H9 (cell line): Measurements from ENCODE around the gene RANBP17. TPM values are rescaled to one million over a fixed set of nuclear protein-coding genes. Genes with fewer than 3 reads are reported as not detected.

Experiments
- DNase-seq: peaks from one replicate; pipeline ENCODE4 v3.0.0-alpha.2; 2017
- H2AFZ ChIP-seq: one replicate; pipeline ENCODE4 v1.6.1; 2013; ENCODE audit warnings: mild to moderate bottlenecking, low read length, control low read depth, moderate library complexity
- H2AK5ac ChIP-seq: 2 replicates; pipeline ENCODE4 v1.6.1; 2013; ENCODE audit warnings: low read length, control low read depth, mixed read lengths; ENCODE audit not compliant: insufficient read length
- H2BK120ac ChIP-seq: one replicate; pipeline ENCODE4 v1.6.1; 2013; ENCODE audit warnings: low read depth, mild to moderate bottlenecking, low read length, control low read depth, inconsistent platforms; ENCODE audit not compliant: poor library complexity, severe bottlenecking
- H2BK12ac ChIP-seq: 2 replicates; pipeline ENCODE4 v1.6.1; 2013; ENCODE audit warnings: low read length, control low read depth, mixed read lengths, low read depth; ENCODE audit not compliant: insufficient read length
- H2BK15ac ChIP-seq: 2 replicates; pipeline ENCODE4 v1.6.1; 2013; ENCODE audit warnings: low read depth, low read length, control low read depth
- H2BK20ac ChIP-seq: one replicate; pipeline ENCODE4 v1.6.1; 2013; ENCODE audit warnings: low read depth, mild to moderate bottlenecking, low read length, control low read depth, inconsistent platforms; ENCODE audit not compliant: poor library complexity, severe bottlenecking
- H2BK5ac ChIP-seq: 2 replicates; pipeline ENCODE4 v1.6.1; 2013; ENCODE audit warnings: low read length, control low read depth, mixed read lengths; ENCODE audit not compliant: insufficient read length
- H3K14ac ChIP-seq: 2 replicates; pipeline ENCODE4 v1.6.1; 2013; ENCODE audit warnings: low read length, control low read depth; ENCODE audit not compliant: insufficient read depth
- H3K18ac ChIP-seq: 2 replicates; pipeline ENCODE4 v1.6.1; 2013; ENCODE audit warnings: low read depth, mild to moderate bottlenecking, mixed read lengths, low read length, control low read depth; ENCODE audit not compliant: insufficient read length
- H3K23ac ChIP-seq: 2 replicates; pipeline ENCODE4 v1.6.1; 2013; ENCODE audit warnings: low read length, control low read depth, mixed read lengths, low read depth; ENCODE audit not compliant: insufficient read length
- H3K23me2 ChIP-seq: 2 replicates; pipeline ENCODE4 v1.6.1; 2013; ENCODE audit warnings: low read depth, mild to moderate bottlenecking, mixed read lengths, low read length, control low read depth; ENCODE audit not compliant: insufficient read length, poor library complexity, severe bottlenecking
- H3K27ac ChIP-seq: 2 replicates; pipeline ENCODE4 v1.5.1; 2013; ENCODE audit warnings: low read length, control low read depth, mixed read lengths, low read depth; ENCODE audit not compliant: insufficient read length
- H3K27me3 ChIP-seq: 2 replicates; pipeline ENCODE4 v1.6.1; 2013; ENCODE audit warnings: low read length, control low read depth, inconsistent platforms; ENCODE audit not compliant: insufficient read depth
- H3K4ac ChIP-seq: 2 replicates; pipeline ENCODE4 v1.6.1; 2013; ENCODE audit warnings: low read depth, mild to moderate bottlenecking, control low read depth, inconsistent platforms, low read length, moderate library complexity
- H3K4me1 ChIP-seq: 2 replicates; pipeline ENCODE4 v1.6.1; 2013; ENCODE audit warnings: low read length, control low read depth, inconsistent platforms; ENCODE audit not compliant: insufficient read depth
- H3K4me2 ChIP-seq: 2 replicates; pipeline ENCODE4 v1.6.1; 2013; ENCODE audit warnings: low read length, control low read depth, mixed read lengths; ENCODE audit not compliant: insufficient read length, insufficient read depth
- H3K56ac ChIP-seq: 2 replicates; pipeline ENCODE4 v1.6.1; 2013; ENCODE audit warnings: low read depth, mild to moderate bottlenecking, mixed read lengths, low read length, control low read depth; ENCODE audit not compliant: insufficient read length
- H3K79me1 ChIP-seq: 2 replicates; pipeline ENCODE4 v1.6.1; 2013; ENCODE audit warnings: low read depth, mild to moderate bottlenecking, moderate library complexity, low read length, control low read depth, inconsistent platforms; ENCODE audit not compliant: insufficient read depth, poor library complexity, severe bottlenecking
- H3K79me2 ChIP-seq: 2 replicates; pipeline ENCODE4 v1.6.1; 2013; ENCODE audit warnings: low read length, control low read depth, inconsistent platforms; ENCODE audit not compliant: insufficient read depth
- H3K9ac ChIP-seq: 2 replicates; pipeline ENCODE4 v1.6.1; 2013; ENCODE audit warnings: low read length, control low read depth, mixed read lengths; ENCODE audit not compliant: insufficient read length; ENCODE audit errors: extremely low read depth
- H3K9me3 ChIP-seq: one replicate; pipeline ENCODE4 v1.6.1; 2013; ENCODE audit warnings: low read depth, low read length, inconsistent platforms; ENCODE audit not compliant: control insufficient read depth
- H3T11ph ChIP-seq: one replicate; pipeline ENCODE4 v1.6.1; 2013; ENCODE audit warnings: mild to moderate bottlenecking, low read length, control low read depth, inconsistent platforms
- H4K20me1 ChIP-seq: one replicate; pipeline ENCODE4 v1.6.1; 2013; ENCODE audit not compliant: control insufficient read depth, insufficient read length, insufficient read depth
- H4K5ac ChIP-seq: 2 replicates; pipeline ENCODE4 v1.6.1; 2013; ENCODE audit warnings: low read depth, mild to moderate bottlenecking, mixed read lengths, low read length, control low read depth; ENCODE audit not compliant: insufficient read length
- H4K8ac ChIP-seq: replicated peaks from 2 replicates; pipeline ENCODE4 v1.6.1; 2013; ENCODE audit warnings: low read length, control low read depth, mixed read lengths, low read depth; ENCODE audit not compliant: insufficient read length
- H4K91ac ChIP-seq: 2 replicates; pipeline ENCODE4 v1.6.1; 2013; ENCODE audit warnings: low read depth, mild to moderate bottlenecking, moderate library complexity, mixed read lengths, low read length, control low read depth; ENCODE audit not compliant: insufficient read length
- H3K27ac Mint-ChIP-seq, 3 experiments: 2 replicates in 2 of 3; 3 replicates in 1 of 3; pipeline ENCODE4 v1.8.0; 2020 to 2021; ENCODE audit warnings: mixed read lengths in 3 of 3, mild to moderate bottlenecking in 1 of 3, moderate library complexity in 1 of 3
- H3K27me3 Mint-ChIP-seq: 2 replicates; pipeline ENCODE4 v1.8.0; 2021; ENCODE audit warnings: low read depth, mild to moderate bottlenecking, moderate library complexity, mixed read lengths
- H3K36me3 Mint-ChIP-seq, 3 experiments: 2 replicates in 2 of 3; 3 replicates in 1 of 3; pipeline ENCODE4 v1.8.0; 2020 to 2021; ENCODE audit warnings: low read depth in 3 of 3, mixed read lengths in 3 of 3; ENCODE audit not compliant: insufficient read depth in 1 of 3
- H3K4me1 Mint-ChIP-seq, 2 experiments: 2 replicates each; pipeline ENCODE4 v1.8.0; 2020; ENCODE audit warnings: mixed read lengths in 2 of 2
- H3K4me3 Mint-ChIP-seq, 2 experiments: 2 replicates in 1 of 2; 3 replicates in 1 of 2; pipeline ENCODE4 v1.8.0; 2020 to 2021; ENCODE audit warnings: mild to moderate bottlenecking in 2 of 2, mixed read lengths in 2 of 2, moderate library complexity in 1 of 2
- H3K9me3 Mint-ChIP-seq, 2 experiments: 2 replicates in 1 of 2; 3 replicates in 1 of 2; pipeline ENCODE4 v1.8.0; 2020; ENCODE audit warnings: mild to moderate bottlenecking in 2 of 2, mixed read lengths in 2 of 2, moderate library complexity in 1 of 2
- WGBS: extraction: QIAGEN DNeasy Blood & Tissue Kit; methylation state at CpG from one replicate; pipeline ENCODE4 v1.1.7; 2013; ENCODE audit warnings: missing lambda C conversion rate, low lambda C conversion rate, mixed read lengths; ENCODE audit not compliant: insufficient read length; ENCODE audit errors: extremely low coverage; 5-methylcytosine and 5-hydroxymethylcytosine counted together
- total RNA-seq: library from RNA; stranded (reverse); gene quantifications from 2 replicates; pipeline ENCODE4 v1.2.1, GENCODE V29; 2021
- TF ChIP-seq, protein P1 (sequence below): fragments of 200-600 bp; sonication (generic); conservative IDR thresholded peaks from 3 replicates; pipeline ENCODE4 v1.8.0; 2021; ENCODE audit warnings: antibody characterized with exemption, mild to moderate bottlenecking

The RANBP17 gene
- total RNA-seq, 1 experiment from 2014 or later, result 16.5 TPM

DNA sequence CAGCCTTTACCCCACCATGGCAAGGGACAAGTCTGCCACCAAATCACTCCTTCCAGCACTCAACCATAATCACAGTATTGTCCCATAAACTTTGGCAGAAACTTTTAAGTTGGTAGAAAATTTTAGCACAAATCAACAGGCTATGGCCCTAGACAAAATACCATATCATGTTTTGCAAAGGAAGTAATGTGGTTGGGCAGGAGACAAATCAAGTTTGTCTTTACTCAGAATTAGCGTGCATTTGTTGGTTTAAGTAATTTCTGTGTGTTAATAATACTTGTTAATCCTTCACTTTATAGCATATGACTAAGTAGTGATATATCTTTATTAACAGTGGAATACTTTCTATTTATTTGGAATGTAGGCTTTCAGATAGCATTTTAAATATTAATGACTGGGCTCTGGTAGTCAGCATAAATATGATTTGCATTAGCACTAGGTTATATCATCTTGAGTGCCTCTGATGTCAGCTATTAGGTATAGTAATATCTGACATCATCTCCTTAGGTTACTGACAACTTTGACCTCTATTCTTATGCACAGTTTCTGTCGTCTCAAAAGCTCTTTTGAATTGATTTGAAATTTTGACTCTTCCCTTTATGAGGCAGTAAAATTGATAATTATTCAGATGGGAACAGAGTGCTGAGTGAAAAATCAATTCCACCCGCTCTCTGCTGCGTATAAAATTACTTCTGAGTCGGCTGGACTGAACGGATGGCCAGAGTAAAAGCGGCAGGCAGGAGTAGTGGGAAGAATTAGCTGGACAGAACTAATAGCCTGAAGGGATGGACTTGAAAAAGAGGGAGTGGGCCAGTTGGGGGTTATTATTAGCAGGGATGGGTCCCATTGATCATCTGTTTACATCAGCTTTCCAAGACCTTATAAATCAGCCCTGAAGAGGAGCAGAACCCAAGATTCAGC, 407.1 kb downstream of the RANBP17 start:
- no peak overlapping the region for H4K8ac ChIP-seq
- no peaks in the 10 kb centered on the region for H4K20me1 ChIP-seq
- H3K18ac ChIP-seq, result no peak overlapping the region
- Mint-ChIP-seq H3K4me3 (no peak overlapping the region), H3K27me3 (no peaks in the 10 kb centered on the region), H3K4me1 (no peaks in the 10 kb centered on the region), H3K36me3 (no peaks in the 10 kb centered on the region), H3K9me3 (no peaks in the 10 kb centered on the region), H3K27ac (no peak overlapping the region)
- no peaks in the 10 kb centered on the region for H3K23me2 ChIP-seq
- no peak overlapping the region for H3K23ac ChIP-seq
- no peaks in the 10 kb centered on the region for H3K79me1 ChIP-seq
- H3T11ph ChIP-seq, result no peak overlapping the region
- no peaks in the 10 kb centered on the region for H3K4me1 ChIP-seq
- H3K79me2 ChIP-seq, result no peaks in the 10 kb centered on the region
- no peaks in the 10 kb centered on the region for H3K9me3 ChIP-seq
- H3K9ac ChIP-seq, result no peak overlapping the region
- H3K4ac ChIP-seq, result no peak overlapping the region
- H3K14ac ChIP-seq, result no peak overlapping the region
- DNase-seq, result no peak
- no peak overlapping the region for H3K27ac ChIP-seq
- no peak overlapping the region for H3K56ac ChIP-seq
- H2BK20ac ChIP-seq, result no peak overlapping the region
- H3K4me2 ChIP-seq, result no peak overlapping the region
- no peak overlapping the region for H2BK12ac ChIP-seq
- H2BK15ac ChIP-seq, result no peak overlapping the region
- H4K91ac ChIP-seq, result no peak overlapping the region
- WGBS, result no CpG with 5 or more reads among the region's 7 CpGs
- no peak overlapping the region for H4K5ac ChIP-seq
- TF ChIP-seq, protein P1, sequence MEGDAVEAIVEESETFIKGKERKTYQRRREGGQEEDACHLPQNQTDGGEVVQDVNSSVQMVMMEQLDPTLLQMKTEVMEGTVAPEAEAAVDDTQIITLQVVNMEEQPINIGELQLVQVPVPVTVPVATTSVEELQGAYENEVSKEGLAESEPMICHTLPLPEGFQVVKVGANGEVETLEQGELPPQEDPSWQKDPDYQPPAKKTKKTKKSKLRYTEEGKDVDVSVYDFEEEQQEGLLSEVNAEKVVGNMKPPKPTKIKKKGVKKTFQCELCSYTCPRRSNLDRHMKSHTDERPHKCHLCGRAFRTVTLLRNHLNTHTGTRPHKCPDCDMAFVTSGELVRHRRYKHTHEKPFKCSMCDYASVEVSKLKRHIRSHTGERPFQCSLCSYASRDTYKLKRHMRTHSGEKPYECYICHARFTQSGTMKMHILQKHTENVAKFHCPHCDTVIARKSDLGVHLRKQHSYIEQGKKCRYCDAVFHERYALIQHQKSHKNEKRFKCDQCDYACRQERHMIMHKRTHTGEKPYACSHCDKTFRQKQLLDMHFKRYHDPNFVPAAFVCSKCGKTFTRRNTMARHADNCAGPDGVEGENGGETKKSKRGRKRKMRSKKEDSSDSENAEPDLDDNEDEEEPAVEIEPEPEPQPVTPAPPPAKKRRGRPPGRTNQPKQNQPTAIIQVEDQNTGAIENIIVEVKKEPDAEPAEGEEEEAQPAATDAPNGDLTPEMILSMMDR, result no peak
- H2AK5ac ChIP-seq, result no peak overlapping the region
- H2BK5ac ChIP-seq, result no peak overlapping the region
- no peak overlapping the region for H2AFZ ChIP-seq
- no peaks in the 10 kb centered on the region for H3K27me3 ChIP-seq
- H2BK120ac ChIP-seq, result no peak overlapping the region
